Ammon's horn (tissue), 1 donor: Measurements from ENCODE around the gene ADGRL1.
A peak's percentile ranks its signal among the peaks of the same experiment; 100 is the strongest.
"Not testable (repeated sequence)": the region's sequence is repeated elsewhere in the genome, so short reads cannot be mapped to it uniquely, and the experiment has no call there.

ENCODE experiments used
- DNase-seq: peaks from one replicate; pipeline ENCODE4 v3.0.0-alpha.2; 2016; ENCODE audit warnings: low spot score

Gene ADGRL1

DNA sequence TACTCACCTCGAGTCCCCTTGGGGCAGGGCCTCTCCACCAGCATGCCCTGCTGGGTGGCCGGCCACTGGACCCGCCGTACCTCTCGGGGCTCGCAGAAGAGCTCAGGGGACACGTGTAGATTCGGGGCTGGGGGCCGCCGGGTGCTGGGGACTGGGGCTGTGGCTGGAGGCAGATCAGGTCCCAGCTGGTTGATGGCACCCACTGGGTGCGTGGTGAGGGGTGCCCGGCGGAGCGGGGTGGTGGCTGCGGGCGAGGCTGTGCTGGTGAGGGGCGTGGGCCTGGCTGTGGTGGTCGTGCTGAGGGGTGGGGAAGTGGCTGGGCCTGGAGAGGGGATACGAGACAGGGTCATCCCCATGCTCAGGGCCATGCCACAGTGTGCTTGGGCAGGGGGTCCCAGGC is 44.7 kb downstream of the ADGRL1 start:
- DNase-seq: no peak

DNA sequence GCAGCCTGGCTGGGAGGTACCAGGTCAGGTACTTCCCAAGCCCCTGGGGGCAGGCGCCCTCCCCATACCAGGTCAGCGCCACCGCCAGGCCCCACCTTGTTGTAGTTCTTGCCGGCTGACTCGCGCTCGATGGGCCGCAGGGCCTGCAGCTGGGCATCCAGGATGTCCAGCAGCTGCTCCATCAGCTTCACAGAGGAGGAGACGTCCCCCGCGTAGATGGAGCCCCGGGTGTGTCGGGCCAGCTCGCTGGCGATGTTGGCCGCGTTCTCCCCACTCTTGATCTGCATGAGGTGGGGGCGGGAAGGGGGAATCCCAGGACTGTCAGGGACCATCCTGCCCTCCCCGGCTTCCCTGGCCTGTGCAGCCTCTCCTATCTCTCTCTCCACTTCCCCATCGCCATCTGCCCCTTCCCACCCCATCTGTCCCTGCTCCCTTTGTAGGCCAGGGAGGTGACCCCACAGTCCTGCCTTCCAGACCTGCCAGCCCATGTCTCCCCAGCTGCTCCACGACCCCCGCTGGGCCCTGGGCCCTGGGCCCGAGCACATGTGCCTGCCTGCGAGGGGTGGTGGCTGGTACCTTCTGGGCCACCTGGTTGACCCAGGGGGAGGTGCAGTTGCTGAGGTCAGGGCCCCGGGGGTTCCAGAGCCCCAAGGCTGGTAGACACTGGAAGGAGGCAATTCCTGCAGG is 45.8 kb downstream of the ADGRL1 start:
- no peak for DNase-seq

DNA sequence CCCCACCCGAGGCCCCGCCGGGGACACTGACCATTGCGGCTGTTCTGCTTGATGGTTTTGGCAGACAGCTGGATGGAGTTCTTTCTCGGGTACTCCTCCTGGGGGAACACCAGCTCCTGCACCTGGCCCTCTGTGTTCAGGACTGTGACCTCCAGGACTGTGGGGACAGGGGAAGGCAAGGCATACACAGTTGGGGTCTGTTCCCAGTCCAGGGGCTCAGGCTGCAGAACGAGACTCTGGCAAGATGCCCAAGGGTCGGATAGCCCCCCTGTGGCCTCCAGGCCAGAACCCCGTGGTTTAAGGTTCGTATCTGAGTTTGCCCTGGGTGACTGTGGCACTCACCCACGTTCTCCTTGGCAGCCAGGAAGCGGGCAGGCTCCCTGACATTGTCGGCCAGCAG is 46.9 kb downstream of the ADGRL1 start:
- DNase-seq: no peak

GRCh38 chr19:14158276-14159023 is 47.5 kb downstream of the ADGRL1 start:
- DNase-seq: no peak

DNA sequence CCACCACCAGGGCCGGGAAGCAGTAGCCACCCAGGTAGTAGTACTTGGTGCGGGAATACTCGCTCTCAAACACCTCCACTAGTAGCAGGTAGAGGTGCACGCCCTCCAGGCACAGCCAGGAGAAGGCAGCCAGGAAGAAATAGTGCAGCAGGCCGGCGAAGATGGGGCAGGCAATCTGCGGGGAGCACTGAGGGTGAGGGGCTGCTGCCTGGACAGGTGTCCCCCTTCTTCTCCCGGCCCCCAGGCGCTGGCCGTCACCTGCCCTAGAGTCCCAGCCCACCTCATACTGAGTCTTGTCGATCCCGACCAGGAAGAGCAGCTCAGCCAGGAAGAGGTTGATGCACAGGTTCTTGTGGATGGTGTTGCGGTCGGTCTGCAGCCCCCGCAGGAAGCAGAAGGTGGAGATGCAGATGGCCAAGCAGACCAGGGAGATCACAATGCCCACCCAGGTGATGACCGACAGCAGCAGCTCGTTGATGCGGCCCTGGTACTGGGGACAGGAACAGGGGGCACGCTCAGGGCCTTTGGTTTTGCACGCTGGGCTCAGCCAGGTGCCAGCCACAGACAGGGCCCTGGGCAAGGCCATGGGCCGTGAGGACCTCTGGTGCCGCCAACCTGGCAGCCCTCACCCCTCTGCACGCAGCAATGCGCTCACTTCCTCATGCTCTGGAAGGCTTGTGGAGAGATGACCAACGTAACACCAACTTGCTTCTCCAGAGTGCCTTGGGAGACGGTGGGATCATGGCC is 48.8 kb downstream of the ADGRL1 start:
- DNase-seq: no peak

DNA sequence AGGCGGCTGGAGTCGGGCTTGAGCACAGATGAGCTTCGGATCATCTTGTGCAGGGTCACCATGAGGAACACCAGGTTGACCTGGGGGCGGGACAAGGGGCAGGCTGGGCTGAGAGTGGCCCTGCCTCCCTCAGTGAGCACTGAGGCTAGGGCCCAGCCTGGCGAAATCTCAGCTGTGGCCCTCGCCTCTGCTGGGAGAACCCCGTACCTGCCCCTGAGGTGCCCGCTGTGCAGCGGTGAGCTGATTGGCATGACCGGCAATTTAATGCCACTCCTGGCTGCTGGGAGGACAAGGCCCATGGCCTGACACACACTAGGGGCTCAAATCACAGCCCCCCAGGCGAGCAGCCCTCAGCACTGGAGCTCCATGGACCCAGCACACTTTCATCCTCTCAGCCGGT is 49.8 kb downstream of the ADGRL1 start:
- DNase-seq: no peak

DNA sequence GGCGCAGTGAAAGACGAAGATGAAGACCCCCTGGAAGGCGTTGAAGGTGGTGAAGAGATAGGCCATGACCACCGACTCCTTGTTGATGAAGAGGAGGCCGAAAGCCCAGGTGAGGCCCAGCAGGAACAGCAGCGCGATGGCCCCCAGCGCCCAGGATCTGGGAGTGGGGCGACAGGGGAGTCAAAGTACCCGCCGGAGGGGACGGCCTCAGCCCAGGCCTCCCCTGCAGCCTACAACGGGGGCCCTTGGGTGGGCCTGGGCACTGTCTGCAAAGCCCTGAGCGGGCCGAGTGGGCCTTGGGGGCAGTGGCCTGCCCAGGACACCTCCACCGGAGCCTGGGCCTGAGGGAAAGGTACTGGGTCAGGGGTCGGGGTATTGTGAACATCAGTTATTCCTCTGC is 50.6 kb downstream of the ADGRL1 start:
- DNase-seq: no peak

- DNase-seq: no peak
Measured at GRCh38 chr19:14152713-14153112, 53.3 kb downstream of the ADGRL1 start.

DNA sequence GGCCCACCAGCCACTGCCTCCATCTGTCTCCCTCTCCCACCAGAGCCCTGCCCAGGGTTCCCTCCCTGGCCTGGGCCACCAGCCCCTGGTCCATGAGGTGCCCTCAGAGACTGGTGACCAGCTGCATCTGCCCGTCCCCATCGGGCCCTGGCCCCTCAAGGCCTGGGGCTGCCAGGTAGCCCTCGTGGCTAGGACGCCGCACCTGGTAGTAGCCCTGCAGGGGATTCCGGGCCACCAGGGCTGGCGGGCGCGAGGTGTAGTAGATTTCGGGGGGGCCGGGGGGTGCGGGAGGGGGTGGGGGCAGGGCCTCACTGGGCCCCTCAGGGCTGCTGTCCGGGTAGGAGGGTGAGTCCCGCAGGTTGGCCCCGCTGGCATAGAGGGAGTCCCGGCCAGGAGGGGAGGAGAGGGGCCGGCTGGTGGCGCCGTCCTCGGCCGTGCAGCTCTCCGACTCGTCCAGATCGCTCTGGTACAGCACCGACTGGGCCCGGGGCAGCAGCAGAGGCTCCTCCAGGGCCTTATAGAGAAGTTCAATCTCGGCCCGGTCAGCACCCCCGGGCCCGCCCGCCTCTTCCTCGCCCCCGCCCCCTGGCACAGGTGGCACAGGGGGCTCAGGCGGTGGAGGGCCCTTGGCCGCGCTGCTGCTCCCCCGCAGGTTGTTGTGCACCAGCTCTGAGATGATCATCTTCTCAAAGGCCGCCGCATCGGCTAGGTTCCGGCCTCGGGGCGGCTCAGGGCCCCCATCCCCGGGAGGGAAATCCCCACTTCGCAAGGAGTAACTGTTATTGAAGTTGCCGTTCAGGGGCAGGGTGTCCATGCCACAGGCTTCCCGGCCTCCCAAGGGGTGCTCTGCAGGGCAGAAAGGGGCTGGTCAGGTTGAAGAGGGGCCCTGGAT is 55.0 kb downstream of the ADGRL1 start:
- no peak for DNase-seq

DNA sequence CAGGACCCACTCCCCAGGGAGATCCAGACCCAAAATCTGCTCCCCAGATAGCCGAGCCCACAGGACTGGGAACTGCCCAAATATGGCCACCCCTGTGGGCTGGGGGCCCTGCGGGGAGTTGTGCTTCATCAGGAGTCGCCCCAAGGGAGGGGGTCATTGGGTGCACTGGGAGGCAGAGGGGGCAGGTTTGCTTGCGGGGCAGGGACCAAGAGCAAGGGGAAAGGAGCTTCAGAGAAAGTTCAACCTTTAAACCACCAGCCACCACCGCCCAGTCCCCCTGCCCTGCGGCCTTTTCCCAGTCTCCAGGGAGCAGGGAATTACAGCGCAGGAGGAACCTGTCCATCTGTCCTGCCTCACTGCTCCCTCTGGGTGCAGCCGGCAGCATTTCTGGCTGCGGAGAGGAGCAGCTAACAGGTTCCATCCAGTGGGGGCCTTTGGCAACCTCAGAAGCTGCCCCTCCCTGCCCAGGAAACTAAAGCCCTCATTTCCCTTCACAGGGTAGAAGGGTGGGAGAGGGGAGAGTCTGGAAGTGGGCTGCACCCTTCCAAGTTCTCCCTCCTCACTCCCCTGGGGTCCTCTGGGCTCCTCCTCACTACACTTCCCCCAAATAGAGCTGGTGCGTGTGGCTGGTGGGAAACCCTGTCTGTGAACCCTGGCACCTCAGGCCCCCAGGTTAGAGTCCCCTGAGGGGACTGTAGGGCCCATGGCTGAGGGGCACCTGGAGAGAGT is 55.8 kb downstream of the ADGRL1 start:
- no peak for DNase-seq

- peak; percentile 62 for DNase-seq
Measured at GRCh38 chr19:14149509-14149994, 56.4 kb downstream of the ADGRL1 start.

GRCh38 chr19:14148751-14149410 is 57.1 kb downstream of the ADGRL1 start:
- DNase-seq: no peak

DNA sequence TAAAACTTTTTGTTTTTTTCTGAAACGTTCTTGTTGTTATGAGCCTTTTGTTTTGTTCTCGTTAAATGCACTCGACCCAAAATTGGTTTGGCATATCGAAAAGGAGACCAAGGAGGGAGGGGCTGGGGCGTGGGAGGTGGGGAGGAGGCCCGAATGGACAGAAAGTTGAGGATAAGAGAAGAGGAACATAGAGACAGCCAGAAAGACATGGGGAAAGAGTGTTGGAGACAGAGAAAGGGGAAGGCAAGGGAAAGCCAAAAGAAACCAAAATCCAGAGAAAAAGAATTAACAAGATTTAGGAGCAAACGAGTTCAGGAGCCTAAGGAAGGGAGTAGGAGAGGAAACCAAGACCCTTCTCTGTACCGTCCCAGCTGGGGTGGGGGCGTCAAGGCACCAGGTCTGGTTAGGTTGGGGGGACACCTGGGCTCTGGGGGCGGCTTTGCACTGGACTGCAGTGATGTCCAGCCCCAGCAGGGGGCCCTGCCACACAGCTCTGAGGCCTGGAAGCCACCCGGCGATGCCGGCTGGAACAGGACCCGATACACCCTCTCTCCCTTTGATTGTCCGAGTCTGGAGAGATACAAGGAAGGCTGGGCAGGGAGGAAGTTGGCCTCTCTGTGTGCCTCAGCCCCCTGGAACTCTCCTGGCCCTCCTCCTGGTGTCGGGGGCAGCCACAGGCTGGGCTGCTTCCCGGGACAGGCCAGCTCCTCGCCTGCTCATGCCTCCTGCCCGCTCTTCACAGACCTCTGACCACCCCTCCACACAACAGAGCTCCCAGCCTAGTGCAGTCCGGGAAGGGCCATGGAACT is 58.0 kb downstream of the ADGRL1 start:
- peak; percentile 72 for DNase-seq

GRCh38 chr19:14146789-14147216 is 59.2 kb downstream of the ADGRL1 start:
- DNase-seq: peak; percentile 62

GRCh38 chr19:14146169-14146568 is 59.8 kb downstream of the ADGRL1 start:
- DNase-seq: not testable (repeated sequence)

GRCh38 chr19:14145381-14145780 is 60.6 kb downstream of the ADGRL1 start:
- no peak for DNase-seq

- DNase-seq: no peak
Measured at GRCh38 chr19:14142262-14143190, 63.4 kb downstream of the ADGRL1 start.

- DNase-seq: no peak
Measured at GRCh38 chr19:14141041-14141440, 64.9 kb downstream of the ADGRL1 start.
